Breast epithelium (tissue), 3 donors: ENCODE measurements around the gene RTP2.

ENCODE experiments used
- POLR2A ChIP-seq: fragments of 450-650 bp; IDR thresholded peaks from one replicate; pipeline ENCODE4 v1.6.1; 2016; ENCODE audit warnings: antibody characterized with exemption, mild to moderate bottlenecking, moderate library complexity
- TF ChIP-seq, protein P1 (sequence below), 3 donors: fragments of 450-650 bp; IDR thresholded peaks; one replicate each; pipeline ENCODE4 v1.5.1; 2016 to 2017; ENCODE audit warnings: antibody characterized with exemption in 3 of 3, mild to moderate bottlenecking in 3 of 3, moderate library complexity in 3 of 3

DNA sequence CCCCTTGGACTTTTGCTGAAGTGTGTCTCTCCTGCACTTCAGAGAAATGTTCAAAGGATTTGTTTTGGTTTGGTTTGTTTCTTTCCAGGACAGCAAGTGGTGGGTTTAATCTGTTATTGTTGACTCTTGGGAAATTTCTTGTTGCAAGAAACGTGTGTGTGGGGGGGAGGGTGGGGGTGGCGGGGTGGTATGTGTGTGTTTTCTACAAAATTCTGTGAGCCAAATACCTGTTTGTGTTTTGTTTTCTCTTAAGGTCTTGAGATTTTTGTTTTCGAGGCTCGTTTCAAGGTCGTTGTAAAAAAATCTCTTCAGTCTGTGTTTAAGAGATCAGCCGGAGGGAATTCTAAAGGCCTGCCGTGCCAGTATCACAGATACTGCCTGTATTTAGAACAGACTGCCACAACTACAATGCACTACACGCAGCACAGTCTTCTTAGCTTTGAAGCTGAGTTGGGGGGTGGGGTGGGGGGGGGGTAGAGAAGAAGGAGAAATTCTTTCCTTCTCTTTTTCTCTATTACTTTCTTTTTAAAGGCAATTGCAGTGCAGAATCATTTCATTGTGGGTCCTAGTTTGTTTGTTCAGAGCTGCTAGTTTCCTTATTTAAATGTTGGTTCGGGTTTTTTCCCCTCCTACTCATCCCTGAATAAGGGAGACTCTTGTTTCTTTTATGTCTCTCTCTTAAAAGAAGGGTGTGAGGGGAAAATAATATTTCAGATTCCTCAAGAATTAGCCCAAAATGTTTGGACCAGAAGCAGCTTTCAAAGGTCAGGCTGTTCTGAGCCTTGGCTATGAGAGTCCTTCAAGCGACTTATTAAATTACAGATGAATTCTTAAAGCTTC lies 44.3 kb upstream of the RTP2 start:
- TF ChIP-seq, protein P1, sequence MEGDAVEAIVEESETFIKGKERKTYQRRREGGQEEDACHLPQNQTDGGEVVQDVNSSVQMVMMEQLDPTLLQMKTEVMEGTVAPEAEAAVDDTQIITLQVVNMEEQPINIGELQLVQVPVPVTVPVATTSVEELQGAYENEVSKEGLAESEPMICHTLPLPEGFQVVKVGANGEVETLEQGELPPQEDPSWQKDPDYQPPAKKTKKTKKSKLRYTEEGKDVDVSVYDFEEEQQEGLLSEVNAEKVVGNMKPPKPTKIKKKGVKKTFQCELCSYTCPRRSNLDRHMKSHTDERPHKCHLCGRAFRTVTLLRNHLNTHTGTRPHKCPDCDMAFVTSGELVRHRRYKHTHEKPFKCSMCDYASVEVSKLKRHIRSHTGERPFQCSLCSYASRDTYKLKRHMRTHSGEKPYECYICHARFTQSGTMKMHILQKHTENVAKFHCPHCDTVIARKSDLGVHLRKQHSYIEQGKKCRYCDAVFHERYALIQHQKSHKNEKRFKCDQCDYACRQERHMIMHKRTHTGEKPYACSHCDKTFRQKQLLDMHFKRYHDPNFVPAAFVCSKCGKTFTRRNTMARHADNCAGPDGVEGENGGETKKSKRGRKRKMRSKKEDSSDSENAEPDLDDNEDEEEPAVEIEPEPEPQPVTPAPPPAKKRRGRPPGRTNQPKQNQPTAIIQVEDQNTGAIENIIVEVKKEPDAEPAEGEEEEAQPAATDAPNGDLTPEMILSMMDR (IDR thresholded peaks at IDR 0.05) = no peak
- TF ChIP-seq POLR2A = no peak
